ENCODE measurements around the gene SPANXC. TPM values are rescaled to one million over a fixed set of nuclear protein-coding genes. Genes with fewer than 3 reads are reported as not detected.
A peak's percentile ranks its signal among the peaks of the same experiment; 100 is the strongest.
"Not testable (repeated sequence)": the region's sequence is repeated elsewhere in the genome, so short reads cannot be mapped to it uniquely, and the experiment has no call there.

Gene SPANXC, protein sequence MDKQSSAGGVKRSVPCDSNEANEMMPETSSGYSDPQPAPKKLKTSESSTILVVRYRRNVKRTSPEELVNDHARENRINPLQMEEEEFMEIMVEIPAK
- polyA plus RNA-seq (2012; ENCODE audit: insufficient read depth, insufficient read length) = not detected

DNA sequence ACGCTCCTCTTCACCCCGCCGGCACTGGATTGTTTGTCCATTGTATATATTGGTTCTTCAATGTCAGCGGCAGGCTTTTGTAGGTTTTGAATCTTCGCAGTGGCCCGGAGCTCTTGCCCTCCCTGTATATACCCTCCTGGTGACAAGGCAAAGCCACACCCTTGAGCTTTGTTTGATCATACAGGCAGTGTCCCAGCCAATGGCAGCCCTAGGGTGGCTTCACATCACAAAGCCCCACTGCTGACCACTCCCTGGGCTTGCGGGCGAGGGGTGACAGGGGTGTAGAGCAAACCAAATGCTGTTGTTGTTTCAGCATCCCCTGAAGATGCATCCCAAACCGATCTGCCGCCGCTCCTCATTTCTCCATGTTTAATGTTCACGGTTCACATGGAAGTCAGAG is at the start of gene SPANXC:
TSS of gene SPANXC (minus strand) at position 101 of the 400 bp plus-strand sequence. CDS start at position 41, 60 bp downstream.
- DNase-seq (ENCODE audit: low read depth, low spot score); H3K4me3 ChIP-seq (ENCODE audit: low read length): not testable (repeated sequence)

DNA sequence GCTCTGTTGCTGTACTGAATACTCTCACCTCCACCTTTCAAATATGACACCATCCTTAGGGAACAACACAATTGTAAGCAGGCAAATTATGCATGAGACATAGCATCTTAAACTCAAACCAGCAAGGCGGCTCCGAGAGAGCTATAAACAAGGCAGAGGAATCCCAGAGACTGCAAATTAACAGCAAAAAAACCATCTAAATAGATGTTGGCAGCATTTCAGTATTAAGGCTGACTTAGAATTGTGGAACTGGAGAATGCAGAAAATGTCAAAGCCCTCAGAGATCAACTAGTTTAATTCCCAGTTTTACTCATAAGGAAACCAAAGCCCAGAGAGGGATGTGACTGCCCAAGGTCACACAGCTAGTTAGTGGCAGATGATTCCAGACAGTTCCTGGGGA is 37.2 kb upstream of the SPANXC start:
- no peak for DNase-seq (ENCODE audit: low read depth, low spot score)
- no peak overlapping the region for H3K4me3 ChIP-seq (ENCODE audit: low read length)

- H3K4me3 ChIP-seq (ENCODE audit: low read length) = no peak overlapping the region
- peak; percentile 1 for DNase-seq (ENCODE audit: low read depth, low spot score)
Measured at GRCh38 chrX:141278306-141278705, 36.0 kb upstream of the SPANXC start.

DNA sequence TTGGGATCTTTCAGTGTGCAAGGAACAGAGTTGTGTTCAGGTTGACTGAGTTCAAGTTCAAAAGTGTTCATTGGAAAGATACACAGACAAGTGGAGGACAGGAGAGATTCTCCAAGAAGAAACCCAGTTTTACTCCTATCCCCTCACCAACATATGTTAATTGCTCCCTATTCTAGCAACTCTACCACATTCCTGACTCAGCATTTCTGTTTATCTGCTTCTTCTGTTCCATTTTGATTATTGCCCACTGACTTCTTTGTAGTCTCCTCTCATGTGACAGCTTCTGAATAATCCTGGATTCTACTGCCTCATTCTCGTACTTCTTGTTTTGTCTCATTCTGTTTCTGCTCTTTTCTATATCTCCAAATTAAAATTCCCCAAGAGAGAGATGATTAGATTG is 15.8 kb upstream of the SPANXC start:
- H3K4me3 ChIP-seq (ENCODE audit: low read length) = no peak overlapping the region
- no peak for DNase-seq (ENCODE audit: low read depth, low spot score)

- H3K4me3 ChIP-seq (ENCODE audit: low read length) = no peak overlapping the region
- no peak for DNase-seq (ENCODE audit: low read depth, low spot score)
Measured at GRCh38 chrX:141221611-141222010, 20.7 kb downstream of the SPANXC start.

DNA sequence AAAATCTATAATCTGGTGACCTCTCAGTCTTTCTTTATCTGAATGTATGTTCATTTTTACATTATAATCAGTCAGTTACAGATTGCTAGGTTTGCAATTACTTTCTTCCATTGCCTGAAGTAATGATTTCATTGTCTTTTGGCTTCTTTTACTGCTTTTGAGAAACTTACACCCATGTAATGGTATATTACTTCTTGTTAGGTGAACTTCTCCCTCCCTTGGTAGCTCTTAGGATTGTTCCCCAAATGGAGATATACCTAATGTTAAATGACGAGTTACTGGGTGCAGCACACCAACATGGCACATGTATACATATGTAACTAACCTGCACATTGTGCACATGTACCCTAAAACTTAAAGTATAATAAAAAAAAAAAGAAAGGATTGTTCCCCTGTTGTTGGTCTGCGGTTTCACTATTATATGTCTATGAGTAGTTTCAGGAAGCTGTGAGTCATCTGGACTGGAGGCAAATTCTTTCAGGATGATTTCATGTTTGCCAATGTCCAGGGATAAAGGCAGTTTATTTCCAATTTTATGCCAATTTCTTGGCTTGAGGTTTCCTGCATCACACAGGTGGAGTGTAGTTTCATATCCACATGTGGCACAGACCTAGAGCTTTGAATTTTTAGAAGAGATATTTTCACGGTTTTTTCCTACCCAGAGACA is 21.8 kb downstream of the SPANXC start:
- DNase-seq (ENCODE audit: low read depth, low spot score) = no peak
- H3K4me3 ChIP-seq (ENCODE audit: low read length) = no peak overlapping the region

- H3K4me3 ChIP-seq (ENCODE audit: low read length) = no peak overlapping the region
- no peak for DNase-seq (ENCODE audit: low read depth, low spot score)
Measured at GRCh38 chrX:141214196-141214595, 28.1 kb downstream of the SPANXC start.

- no peak for DNase-seq (ENCODE audit: low read depth, low spot score)
- no peak overlapping the region for H3K4me3 ChIP-seq (ENCODE audit: low read length)
Measured at GRCh38 chrX:141201962-141202361, 40.4 kb downstream of the SPANXC start.
